Prostate gland (tissue), 2 donors: ENCODE data around the gene DHRS4L2. TPM values are rescaled to one million over a fixed set of nuclear protein-coding genes. Genes with fewer than 3 reads are reported as not detected.
A peak's percentile ranks its signal among the peaks of the same experiment; 100 is the strongest.
"Not testable (repeated sequence)": the region's sequence is repeated elsewhere in the genome, so short reads cannot be mapped to it uniquely, and the experiment has no call there.

Source experiments
- DNase-seq: peaks from one replicate; pipeline ENCODE4 v3.0.0-alpha.2; 2019; ENCODE audit warnings: low spot score
- H3K27ac ChIP-seq, 2 donors: fragments of 200-600 bp; sonication (generic); 2 replicates each; pipeline ENCODE4 v1.5.1; 2017 to 2019
- H3K27me3 ChIP-seq: fragments of 200-600 bp; sonication (generic); replicated peaks from 2 replicates; pipeline ENCODE4 v1.5.1; 2019; ENCODE audit not compliant: insufficient read depth
- H3K36me3 ChIP-seq, 2 donors: fragments of 200-600 bp; sonication (generic); 1 replicate in 1 of 2; 2 replicates in 1 of 2; pipeline versions ENCODE4 v1.5.1 to v1.8.1; 2017 to 2019
- H3K4me1 ChIP-seq: fragments of 200-600 bp; sonication (generic); replicated peaks from 2 replicates; pipeline ENCODE4 v1.5.1; 2019
- H3K4me3 ChIP-seq, 2 donors: fragments of 200-600 bp; sonication (generic); 2 replicates each; pipeline ENCODE4 v1.5.1; 2017 to 2019
- H3K9me3 ChIP-seq: fragments of 200-600 bp; sonication (generic); 2 replicates; pipeline ENCODE4 v1.5.1; 2017
- POLR2A ChIP-seq: fragments of 450-650 bp; IDR thresholded peaks from one replicate; pipeline ENCODE4 v1.6.1; 2016; ENCODE audit warnings: antibody characterized with exemption, mild to moderate bottlenecking
- POLR2AphosphoS5 ChIP-seq: sonication (generic); formaldehyde crosslinking; IDR thresholded peaks from one replicate; pipeline ENCODE4 v1.6.1; 2017; ENCODE audit warnings: antibody characterized with exemption
- WGBS: methylation state at CpG from one replicate; pipeline ENCODE4 v1.1.5; 2018; 5-methylcytosine and 5-hydroxymethylcytosine counted together
- intact Hi-C: fragments of 100-400 bp; cut with DNase I; formaldehyde crosslinking; loops from one replicate; pipeline ENCODE4 v1.14.2; 2022
- total RNA-seq, 2 donors: library from RNA; depleted of rRNA; stranded (reverse); fragments of >200 nt; gene quantifications; one replicate each; pipeline ENCODE4 v1.1.0, GENCODE V29; 2016
- TF ChIP-seq, protein P1 (sequence below), 4 experiments: fragments of 200-600 bp in 2 of 4; fragments of 450-650 bp in 2 of 4; sonication (generic) in 2 of 4; IDR thresholded peaks; 1 replicate in 3 of 4; 2 replicates in 1 of 4; pipeline ENCODE4 v1.5.1; 2016 to 2019; ENCODE audit warnings: antibody characterized with exemption in 4 of 4, mild to moderate bottlenecking in 2 of 4, moderate library complexity in 2 of 4

DHRS4L2 gene
- total RNA-seq = 10 to 100 TPM; 13.1 to 17.9 TPM

DNA sequence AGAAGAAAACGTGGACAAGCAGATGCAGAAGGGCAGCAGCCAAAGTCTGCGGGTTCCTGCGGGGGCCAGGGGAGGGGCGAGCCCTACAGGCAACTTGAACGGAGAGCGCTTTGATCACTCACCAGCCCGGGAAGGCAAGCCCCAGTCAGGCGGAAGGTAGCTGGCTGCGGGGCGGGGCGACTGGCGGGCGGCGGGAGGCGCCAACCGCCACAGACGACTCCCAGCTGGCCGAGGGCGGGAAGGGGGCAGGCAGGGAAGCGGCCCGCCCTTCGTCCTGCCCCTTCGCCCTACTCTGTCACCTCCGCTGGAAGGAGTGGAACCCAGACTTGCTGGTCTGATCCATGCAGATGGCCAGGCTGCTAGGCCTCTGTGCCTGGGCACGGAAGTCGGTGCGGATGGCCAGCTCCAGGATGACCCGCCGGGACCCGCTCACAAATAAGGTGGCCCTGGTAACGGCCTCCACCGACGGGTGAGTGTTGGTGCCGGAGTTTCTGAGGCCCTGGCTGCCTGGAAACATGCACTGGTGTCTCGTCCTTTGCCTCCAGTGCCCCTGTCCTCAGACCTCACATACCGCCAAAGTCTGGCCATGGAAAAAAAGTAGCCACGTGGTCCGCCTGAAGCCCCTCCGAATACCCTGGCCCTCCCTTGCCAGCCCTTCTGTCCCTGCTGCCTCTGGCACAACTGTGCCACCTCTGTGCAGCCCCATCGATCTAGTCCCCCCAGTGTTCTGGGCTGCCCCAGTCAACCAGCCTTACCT lies at the start of gene DHRS4L2:
Gene DHRS4L2, plus strand, starts transcription at position 323 of the 757 bp plus-strand sequence. Its CDS starts 19 bp downstream, at position 342.
- H3K27me3 ChIP-seq, H3K27ac ChIP-seq, H3K4me3 ChIP-seq, H3K4me1 ChIP-seq, intact Hi-C loops, H3K36me3 ChIP-seq, H3K9me3 ChIP-seq: not testable (repeated sequence)
- 11% methylated on average over 17 of the region's 40 CpGs for whole genome bisulfite sequencing
- DNase-seq = peak; percentile 56

DNA sequence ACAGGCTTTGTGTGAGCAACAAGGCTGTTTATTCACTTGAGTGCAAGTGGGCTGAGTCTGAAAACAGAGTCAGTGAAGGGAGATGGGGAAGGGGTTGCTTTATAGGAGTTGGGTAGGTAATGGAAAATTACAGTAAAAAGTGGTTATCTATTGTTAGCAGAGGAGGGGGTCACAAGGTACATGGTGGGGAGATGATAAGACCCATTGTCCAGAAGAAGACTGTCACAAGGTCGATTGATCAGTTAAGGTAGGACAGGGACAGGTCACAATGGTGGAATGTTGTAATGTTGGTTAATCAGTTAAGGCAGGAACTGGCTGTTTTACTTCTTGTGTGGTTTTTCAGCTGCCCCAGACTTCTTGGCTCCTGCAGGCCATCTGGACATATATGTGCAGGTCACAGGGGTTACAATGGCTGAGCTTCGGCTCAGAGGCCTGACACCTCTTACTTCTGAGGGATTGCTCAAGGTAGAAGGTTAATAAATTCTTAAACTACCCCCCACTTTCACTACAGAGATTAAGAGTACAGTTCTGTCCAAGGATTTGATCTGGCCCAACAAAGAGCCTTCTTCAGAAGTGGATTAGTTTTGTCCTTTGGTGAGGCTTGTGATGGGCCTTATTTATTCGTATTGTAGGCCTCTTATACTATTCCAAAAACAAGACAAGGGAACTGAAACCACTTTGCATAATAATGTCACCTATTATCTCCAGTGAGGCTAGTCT lies 49.0 kb upstream of the DHRS4L2 start:
- H3K27me3 ChIP-seq = no peaks in the 10 kb centered on the region
- H3K9me3 ChIP-seq = no peaks in the 10 kb centered on the region
- no peak for DNase-seq
- 81% methylated on average over 3 of the region's 3 CpGs for WGBS
- TF ChIP-seq, protein P1, sequence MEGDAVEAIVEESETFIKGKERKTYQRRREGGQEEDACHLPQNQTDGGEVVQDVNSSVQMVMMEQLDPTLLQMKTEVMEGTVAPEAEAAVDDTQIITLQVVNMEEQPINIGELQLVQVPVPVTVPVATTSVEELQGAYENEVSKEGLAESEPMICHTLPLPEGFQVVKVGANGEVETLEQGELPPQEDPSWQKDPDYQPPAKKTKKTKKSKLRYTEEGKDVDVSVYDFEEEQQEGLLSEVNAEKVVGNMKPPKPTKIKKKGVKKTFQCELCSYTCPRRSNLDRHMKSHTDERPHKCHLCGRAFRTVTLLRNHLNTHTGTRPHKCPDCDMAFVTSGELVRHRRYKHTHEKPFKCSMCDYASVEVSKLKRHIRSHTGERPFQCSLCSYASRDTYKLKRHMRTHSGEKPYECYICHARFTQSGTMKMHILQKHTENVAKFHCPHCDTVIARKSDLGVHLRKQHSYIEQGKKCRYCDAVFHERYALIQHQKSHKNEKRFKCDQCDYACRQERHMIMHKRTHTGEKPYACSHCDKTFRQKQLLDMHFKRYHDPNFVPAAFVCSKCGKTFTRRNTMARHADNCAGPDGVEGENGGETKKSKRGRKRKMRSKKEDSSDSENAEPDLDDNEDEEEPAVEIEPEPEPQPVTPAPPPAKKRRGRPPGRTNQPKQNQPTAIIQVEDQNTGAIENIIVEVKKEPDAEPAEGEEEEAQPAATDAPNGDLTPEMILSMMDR (IDR thresholded peaks at IDR 0.05) = no peak
- TF ChIP-seq POLR2AphosphoS5 (no peak), POLR2A (no peak)
- no peaks in the 10 kb centered on the region for H3K36me3 ChIP-seq
- H3K27ac ChIP-seq = no peak overlapping the region
- intact Hi-C loops = loop anchor here (10.0 kb wide), 1 partner anchor 215 kb away; no protein-coding TSS in a partner anchor
- H3K4me3 ChIP-seq = no peak overlapping the region
- no peaks in the 10 kb centered on the region for H3K4me1 ChIP-seq

DNA sequence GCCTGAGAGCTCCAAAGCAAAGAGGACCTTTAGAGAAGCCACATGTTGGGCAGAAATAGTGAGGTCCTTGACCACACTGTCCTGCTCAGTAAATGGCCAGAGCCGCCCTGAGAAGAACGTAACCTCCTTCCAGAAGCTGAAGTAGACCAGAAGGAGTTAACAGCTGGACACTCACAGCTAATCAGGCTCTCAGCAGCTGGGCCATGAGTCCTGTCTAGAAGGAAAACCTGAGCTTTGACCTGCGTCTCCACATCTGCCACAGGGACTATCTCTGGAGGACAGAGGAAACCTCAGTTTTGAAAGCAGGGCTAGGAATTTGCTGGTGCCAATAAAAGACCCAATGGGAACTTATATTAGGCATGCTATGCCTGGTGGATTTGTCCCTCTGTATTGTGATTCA lies 47.5 kb upstream of the DHRS4L2 start:
- H3K27me3 ChIP-seq = no peaks in the 10 kb centered on the region

DNA sequence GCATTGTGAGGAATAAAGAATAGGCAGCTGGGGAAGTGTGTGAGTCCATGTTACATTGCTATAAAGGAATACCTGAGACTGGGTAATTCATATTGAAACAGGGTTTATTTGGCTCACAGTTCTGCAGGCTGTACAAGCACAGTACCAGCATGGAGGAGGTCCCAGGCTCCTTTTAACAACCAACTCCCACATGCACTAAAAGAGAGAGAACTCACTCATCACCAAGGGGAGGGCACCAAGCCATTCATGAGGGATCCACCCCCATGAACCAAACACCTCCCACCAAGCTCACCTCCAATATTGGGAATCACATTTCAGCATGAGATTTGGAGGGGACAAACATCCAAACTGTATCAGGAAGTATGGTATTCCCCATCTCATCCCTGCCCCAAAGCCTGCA lies 47.1 kb upstream of the DHRS4L2 start:
- no peak for DNase-seq
- H3K4me1 ChIP-seq = no peaks in the 10 kb centered on the region
- TF ChIP-seq POLR2A (no peak), POLR2AphosphoS5 (no peak)
- TF ChIP-seq, protein P1 (IDR thresholded peaks at IDR 0.05) = no peak
- H3K36me3 ChIP-seq = no peaks in the 10 kb centered on the region
- no peaks in the 10 kb centered on the region for H3K9me3 ChIP-seq
- no peak overlapping the region for H3K27ac ChIP-seq
- no peak overlapping the region for H3K4me3 ChIP-seq
- intact Hi-C loops = no loop called here
- no peaks in the 10 kb centered on the region for H3K27me3 ChIP-seq

More for the DNA sequence above, 47.5 kb upstream of the DHRS4L2 start:
- H3K36me3 ChIP-seq = no peaks in the 10 kb centered on the region
- no peaks in the 10 kb centered on the region for H3K4me1 ChIP-seq
- TF ChIP-seq, protein P1 (IDR thresholded peaks at IDR 0.05) = no peak
- TF ChIP-seq POLR2AphosphoS5 (no peak), POLR2A (no peak)
- 44% methylated on average over 3 of the region's 3 CpGs for WGBS
- no peaks in the 10 kb centered on the region for H3K9me3 ChIP-seq
- H3K4me3 ChIP-seq = no peak overlapping the region
- H3K27ac ChIP-seq = no peak overlapping the region
- intact Hi-C loops = no loop called here
- no peak for DNase-seq

DNA sequence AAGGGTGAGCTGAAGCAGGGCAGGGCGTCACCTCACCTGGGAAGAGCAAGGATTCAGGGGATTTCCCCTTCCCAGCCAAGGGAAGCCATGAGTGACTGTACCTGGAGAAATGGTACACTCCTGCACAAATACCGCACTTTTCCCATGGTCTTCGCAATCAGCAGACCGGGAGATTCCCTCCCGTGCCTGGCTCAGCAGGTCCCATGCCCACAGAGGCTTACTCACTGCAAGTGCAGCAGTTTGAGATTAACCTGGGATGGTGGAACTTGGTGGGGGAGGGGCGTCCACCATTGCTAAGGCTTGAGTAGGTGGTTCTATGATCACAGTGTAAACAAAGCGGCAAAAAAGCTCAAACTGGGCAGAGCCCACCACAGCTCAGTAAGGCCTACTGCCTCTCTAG lies 46.1 kb upstream of the DHRS4L2 start:
- no peak for TF ChIP-seq POLR2AphosphoS5
- TF ChIP-seq, protein P1 (IDR thresholded peaks at IDR 0.05) = no peak
- no peak for TF ChIP-seq POLR2A
- Histone ChIP-seq H3K9me3 (no peaks in the 10 kb centered on the region), H3K4me1 (no peaks in the 10 kb centered on the region), H3K36me3 (no peaks in the 10 kb centered on the region), H3K27ac (no peak overlapping the region), H3K4me3 (no peak overlapping the region), H3K27me3 (no peaks in the 10 kb centered on the region)
- DNase-seq = no peak
- intact Hi-C loops = no loop called here
- 79% methylated on average over 7 of the region's 7 CpGs for WGBS

DNA sequence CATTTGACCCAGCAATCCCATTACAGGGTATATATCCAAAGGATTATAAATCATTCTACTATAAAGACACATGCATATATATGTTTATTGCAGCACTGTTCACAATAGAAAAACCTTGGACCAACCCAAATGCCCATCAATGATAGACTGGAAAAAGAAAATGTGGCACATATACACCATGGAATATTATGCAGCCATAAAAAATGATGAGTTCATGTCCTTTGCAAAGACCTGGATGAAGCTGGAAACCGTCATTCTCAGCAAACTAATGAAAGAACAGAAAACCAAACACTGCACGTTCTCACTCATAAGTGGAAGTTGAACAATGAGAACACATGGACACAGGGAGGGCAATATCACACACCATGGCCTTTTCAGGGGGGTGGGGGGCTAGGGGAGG lies 39.7 kb upstream of the DHRS4L2 start:
- H3K27me3 ChIP-seq, intact Hi-C loops: not testable (repeated sequence)

More for the DNA sequence above, 39.7 kb upstream of the DHRS4L2 start:
- H3K27ac ChIP-seq, H3K4me1 ChIP-seq, H3K9me3 ChIP-seq, H3K36me3 ChIP-seq, DNase-seq, H3K4me3 ChIP-seq: not testable (repeated sequence)
- WGBS = 69% methylated on average over 2 of the region's 2 CpGs
